ENCODE measurements around the gene ABI1.

ABI1 gene

DNA sequence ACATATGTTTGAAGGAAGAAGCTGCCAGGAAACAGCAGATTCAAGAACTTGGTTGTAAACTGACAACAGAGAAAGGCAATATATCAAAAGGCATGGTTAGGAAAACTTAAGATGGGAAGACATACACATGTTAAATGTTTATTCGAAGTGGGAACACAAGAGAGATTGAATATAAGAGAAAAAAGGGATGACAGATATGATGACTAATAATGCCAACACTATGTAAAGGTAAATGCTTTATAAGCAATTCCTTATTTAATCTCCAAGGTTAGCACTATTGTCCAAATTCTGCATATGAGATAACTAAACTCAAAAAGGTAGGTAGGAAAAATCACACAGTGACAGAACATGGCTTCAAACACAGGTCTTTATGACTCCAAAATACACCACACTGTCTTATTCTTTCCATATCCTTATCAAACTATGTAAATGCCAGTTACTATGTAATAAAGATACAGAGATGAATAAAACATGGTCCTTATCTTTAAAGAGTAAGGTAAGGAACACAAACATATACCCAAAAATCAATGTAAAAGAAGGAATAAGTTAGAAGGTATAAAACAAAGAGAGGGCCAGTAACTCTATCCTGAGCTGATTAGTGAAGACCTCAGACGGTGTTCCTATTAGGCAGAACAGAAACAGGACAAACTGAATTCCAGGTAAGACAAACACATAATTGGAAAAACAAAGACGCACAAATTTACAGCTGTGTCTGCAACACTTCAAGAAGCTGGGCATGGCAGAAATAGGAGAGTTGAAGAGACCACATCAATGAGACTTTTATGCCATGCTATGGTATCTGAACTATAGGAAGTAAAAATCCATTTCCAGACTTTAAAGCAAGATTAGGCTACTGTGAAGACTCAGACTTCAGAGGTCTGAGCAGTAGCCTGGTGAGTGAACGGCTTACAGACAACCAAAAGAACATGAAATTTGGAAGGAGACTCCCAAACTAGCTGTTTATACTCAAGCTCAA lies 56.1 kb downstream of the ABI1 start:
- Histone ChIP-seq H3K27ac (no peak overlapping the region), H3K4me3 (ENCODE audit: low read depth, low read length) (no peak overlapping the region), H3K36me3 (replicated peaks) (no peaks in the 10 kb centered on the region), H3K27me3 (replicated peaks) (no peaks in the 10 kb centered on the region)
- DNase-seq: no peak
- in situ Hi-C loops (cut with HindIII; ENCODE audit: low pct_ligation_motif_present, low sequenced_read_pairs): no loop called here
- TF ChIP-seq, protein P1, sequence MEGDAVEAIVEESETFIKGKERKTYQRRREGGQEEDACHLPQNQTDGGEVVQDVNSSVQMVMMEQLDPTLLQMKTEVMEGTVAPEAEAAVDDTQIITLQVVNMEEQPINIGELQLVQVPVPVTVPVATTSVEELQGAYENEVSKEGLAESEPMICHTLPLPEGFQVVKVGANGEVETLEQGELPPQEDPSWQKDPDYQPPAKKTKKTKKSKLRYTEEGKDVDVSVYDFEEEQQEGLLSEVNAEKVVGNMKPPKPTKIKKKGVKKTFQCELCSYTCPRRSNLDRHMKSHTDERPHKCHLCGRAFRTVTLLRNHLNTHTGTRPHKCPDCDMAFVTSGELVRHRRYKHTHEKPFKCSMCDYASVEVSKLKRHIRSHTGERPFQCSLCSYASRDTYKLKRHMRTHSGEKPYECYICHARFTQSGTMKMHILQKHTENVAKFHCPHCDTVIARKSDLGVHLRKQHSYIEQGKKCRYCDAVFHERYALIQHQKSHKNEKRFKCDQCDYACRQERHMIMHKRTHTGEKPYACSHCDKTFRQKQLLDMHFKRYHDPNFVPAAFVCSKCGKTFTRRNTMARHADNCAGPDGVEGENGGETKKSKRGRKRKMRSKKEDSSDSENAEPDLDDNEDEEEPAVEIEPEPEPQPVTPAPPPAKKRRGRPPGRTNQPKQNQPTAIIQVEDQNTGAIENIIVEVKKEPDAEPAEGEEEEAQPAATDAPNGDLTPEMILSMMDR (IDR thresholded peaks at IDR 0.05; ENCODE audit: low read depth, low read length, missing control alignments): no peak

DNA sequence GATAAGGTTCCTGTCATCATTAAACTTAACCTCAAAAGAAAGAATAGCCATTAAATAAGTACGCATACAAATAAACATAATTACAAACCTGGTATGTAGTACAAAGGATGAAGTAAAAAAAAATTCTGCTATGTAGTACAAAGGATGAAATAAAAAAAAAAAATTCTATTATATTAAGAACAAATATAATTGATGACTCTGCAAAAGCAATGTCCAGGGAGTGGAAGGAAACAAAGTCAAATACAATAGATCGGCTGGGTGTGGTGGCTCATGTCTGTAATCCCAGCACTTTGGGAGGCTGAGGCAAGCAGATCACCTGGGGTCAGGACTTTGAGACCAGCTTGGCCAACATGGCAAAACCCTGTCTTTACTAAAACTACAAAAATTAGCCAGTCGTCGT lies 56.9 kb downstream of the ABI1 start:
- no peak for DNase-seq
- no peak overlapping the region for H3K27ac ChIP-seq
- no peaks in the 10 kb centered on the region for H3K27me3 ChIP-seq (replicated peaks)
- in situ Hi-C loops (cut with HindIII; ENCODE audit: low pct_ligation_motif_present, low sequenced_read_pairs): no loop called here
- no peaks in the 10 kb centered on the region for H3K36me3 ChIP-seq (replicated peaks)
- no peak overlapping the region for H3K4me3 ChIP-seq (ENCODE audit: low read depth, low read length)
- TF ChIP-seq, protein P1 (IDR thresholded peaks at IDR 0.05; ENCODE audit: low read depth, low read length, missing control alignments): no peak

DNA sequence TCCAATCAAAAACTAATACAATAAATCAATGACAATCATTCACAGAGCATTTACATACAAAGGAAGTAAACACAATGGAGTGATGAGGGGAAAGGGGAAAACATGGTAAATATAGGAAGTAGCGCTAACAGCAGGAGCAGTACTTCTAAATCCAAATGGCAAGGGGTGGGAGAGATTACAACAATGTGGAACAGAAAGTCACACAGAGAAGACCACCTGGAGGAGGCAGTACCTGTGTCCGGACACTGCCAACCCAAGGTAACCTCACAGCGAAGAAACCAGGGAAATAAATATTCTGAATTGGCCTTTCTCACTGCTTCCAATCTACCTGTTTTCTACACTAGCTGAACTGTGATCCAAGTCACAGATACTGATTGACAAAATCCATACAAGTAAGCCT lies 58.2 kb downstream of the ABI1 start:
- Histone ChIP-seq H3K27me3 (replicated peaks) (no peaks in the 10 kb centered on the region), H3K4me3 (ENCODE audit: low read depth, low read length) (no peak overlapping the region), H3K27ac (no peak overlapping the region), H3K36me3 (replicated peaks) (no peaks in the 10 kb centered on the region)
- in situ Hi-C loops (cut with HindIII; ENCODE audit: low pct_ligation_motif_present, low sequenced_read_pairs): no loop called here
- TF ChIP-seq, protein P1 (IDR thresholded peaks at IDR 0.05; ENCODE audit: low read depth, low read length, missing control alignments): no peak
- no peak for DNase-seq

DNA sequence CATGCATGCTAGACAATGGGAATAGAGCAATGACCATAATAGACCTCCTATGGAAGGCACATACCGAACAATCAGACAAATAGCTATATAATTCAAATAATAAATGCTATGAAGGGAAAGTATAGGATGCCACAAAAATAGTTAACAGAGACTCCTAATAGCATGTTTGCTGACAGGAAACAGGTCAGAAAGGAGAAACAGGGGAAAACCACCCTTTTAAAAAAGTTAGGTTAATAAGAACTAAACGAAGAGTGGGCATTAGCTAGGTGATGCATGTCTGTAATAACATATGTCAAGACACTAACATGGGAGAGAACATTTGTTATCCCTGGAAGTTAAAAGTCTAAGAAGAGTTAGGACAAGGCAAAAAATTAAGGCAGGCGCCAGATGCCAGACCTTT lies 58.9 kb downstream of the ABI1 start:
- in situ Hi-C loops (cut with HindIII; ENCODE audit: low pct_ligation_motif_present, low sequenced_read_pairs): no loop called here
- Histone ChIP-seq H3K4me3 (ENCODE audit: low read depth, low read length) (no peak overlapping the region), H3K27me3 (replicated peaks) (no peaks in the 10 kb centered on the region), H3K36me3 (replicated peaks) (no peaks in the 10 kb centered on the region), H3K27ac (no peak overlapping the region)
- TF ChIP-seq, protein P1 (IDR thresholded peaks at IDR 0.05; ENCODE audit: low read depth, low read length, missing control alignments): no peak
- no peak for DNase-seq

DNA sequence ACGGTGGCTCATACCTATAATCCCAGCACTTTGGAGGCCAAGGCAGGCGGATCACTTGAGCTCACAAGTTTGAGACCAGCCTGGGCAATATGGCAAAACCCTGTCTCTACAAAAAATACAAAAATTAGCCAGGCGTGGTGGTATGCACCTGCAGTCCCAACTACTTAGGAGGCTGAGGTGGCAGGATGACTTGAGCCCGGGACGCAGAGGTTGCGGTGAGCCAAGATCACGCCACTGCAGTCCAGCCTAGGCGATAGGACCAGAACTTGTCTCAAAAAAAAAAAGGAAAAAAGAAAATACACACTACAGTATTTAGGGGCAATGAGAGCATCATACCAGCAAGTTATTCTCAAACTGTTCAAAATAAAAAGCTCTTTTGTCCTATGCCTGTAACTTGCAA lies 59.5 kb downstream of the ABI1 start:
- DNase-seq: no peak
- in situ Hi-C loops (cut with HindIII; ENCODE audit: low pct_ligation_motif_present, low sequenced_read_pairs): no loop called here
- no peak overlapping the region for H3K4me3 ChIP-seq (ENCODE audit: low read depth, low read length)
- no peaks in the 10 kb centered on the region for H3K27me3 ChIP-seq (replicated peaks)
- TF ChIP-seq, protein P1 (IDR thresholded peaks at IDR 0.05; ENCODE audit: low read depth, low read length, missing control alignments): no peak
- H3K27ac ChIP-seq: no peak overlapping the region
- no peaks in the 10 kb centered on the region for H3K36me3 ChIP-seq (replicated peaks)
